ENCODE measurements around the gene RYR1.
"Not testable (repeated sequence)": the region's sequence is repeated elsewhere in the genome, so short reads cannot be mapped to it uniquely, and the experiment has no call there.

RYR1 gene

DNA sequence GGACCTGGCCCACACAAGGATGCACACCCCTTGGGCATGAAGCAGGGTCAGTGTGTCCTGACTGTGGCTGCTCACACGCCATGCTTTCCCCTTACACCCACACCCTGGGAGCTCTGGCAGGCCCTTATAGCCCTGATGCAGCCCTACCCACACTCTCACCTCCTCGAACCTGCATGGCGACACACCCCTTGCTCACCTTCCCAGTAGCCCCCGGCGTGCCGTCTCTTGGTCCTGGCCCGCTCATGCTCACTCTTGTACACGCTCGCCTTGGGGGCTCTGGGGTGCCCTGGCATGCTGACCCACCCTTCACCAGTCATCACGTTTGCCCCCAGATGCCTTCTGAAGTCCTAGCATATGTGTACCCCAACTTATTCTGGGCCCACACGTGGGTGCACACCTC, 128.2 kb downstream of the RYR1 start:
- DNase-seq (ENCODE audit: low spot score) = no peak

- no peak for DNase-seq (ENCODE audit: low spot score)
Observed at GRCh38 chr19:38562096-38562495, 128.6 kb downstream of the RYR1 start.

DNA sequence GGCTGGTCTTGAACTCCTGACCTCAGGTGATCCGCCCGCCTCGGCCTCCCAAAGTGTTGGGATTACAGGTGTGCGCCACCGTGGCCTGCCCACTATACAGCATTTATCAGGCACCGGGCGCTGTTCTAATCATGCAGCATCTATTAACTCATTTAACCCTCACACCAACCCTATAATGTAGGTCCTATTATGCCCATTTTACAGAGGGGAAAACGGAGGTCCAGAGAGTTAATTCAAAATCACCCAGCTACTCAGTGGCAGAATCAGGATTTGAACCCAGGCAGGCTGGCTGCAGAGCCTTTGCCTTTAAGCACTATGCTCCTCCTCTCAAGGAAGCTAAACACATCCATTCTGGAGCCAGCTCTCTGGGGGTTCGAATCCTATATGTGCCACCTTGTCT, 130.0 kb downstream of the RYR1 start:
- no peak for DNase-seq (ENCODE audit: low spot score)

GRCh38 chr19:38564981-38565690, 131.6 kb downstream of the RYR1 start:
- DNase-seq (ENCODE audit: low spot score) = no peak

DNA sequence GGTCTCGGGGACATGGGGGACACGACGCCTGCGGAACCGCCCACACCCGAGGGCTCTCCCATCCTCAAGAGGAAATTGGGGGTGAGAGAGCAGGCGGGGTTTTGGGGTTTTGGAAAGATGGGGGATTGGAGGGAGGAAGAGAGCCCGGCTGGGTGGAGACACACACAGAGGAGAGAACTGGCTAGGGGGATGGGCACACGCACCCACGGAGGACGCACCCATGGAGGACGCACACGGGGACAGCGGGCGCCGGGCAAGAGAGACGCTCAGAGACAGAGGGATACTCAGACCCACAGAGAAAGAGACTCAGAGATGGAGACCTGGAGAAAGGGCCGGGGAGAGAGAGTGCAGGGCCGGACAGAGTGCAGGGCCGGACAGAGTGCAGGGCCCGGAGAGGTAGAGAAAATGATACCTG, 132.2 kb downstream of the RYR1 start:
- no peak for DNase-seq (ENCODE audit: low spot score)

DNA sequence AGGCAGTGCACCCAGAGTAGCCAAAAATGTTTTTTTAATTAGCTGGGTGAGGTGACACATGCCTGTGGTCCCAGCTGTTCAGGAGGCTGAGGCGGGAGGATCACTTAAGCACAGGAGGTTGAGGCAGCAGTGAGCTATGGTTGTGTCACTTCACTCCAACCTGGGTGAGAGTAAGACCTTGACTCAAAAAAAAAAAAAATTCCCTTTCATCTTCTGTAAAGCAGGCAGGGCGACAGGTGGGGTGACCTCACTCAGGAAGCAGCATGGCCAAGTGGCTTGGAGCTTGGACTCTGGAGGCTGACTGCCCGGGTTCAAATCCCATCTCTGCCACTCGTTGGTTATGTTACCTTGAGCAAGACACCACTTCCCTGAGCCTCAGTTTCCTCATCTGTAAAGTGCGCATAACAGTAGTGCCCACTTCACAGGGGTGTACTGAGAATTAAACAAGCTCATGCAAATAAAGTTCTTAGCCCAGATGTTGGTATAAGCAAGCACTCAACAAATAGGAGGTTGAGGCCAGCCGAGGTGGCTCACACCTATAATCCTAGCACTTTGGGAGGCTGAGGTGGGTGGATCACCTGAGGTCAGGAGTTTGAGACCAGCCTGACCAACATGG, 136.0 kb downstream of the RYR1 start:
- no peak for DNase-seq (ENCODE audit: low spot score)

DNA sequence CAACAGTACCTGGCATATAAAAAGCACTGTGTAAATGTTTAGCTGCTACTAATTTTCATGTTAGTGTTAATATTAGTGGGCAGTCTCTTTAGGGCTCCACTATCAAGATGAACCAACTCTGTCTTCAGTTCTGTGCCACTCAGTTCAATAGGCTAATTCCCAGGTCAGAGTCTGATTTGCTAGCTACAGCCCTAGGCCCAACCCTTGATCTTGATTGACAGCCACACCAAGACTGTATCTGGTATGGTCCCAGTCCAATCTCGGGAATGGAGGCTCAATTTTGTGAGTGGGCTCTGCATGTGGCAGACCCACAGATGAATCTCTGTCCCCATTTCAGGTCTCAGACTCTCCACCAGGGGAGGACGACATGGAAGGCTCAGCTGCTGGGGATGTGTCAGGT, 138.2 kb downstream of the RYR1 start:
- no peak for DNase-seq (ENCODE audit: low spot score)

DNA sequence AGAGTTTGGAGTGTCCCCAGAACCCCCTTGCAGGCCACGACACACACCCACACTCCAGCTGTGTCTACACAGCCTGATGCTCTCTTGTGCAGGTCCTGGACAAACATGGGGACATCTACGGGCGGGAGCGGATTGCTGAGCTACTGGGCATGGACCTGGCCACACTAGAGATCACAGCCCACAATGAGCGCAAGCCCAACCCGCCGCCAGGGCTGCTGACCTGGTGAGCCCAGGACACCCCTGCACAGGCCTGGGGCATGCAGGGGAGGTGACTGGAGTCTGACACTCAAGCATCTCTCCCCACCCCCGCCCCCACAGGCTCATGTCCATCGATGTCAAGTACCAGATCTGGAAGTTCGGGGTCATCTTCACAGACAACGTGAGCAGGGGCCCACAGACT, 144.3 kb downstream of the RYR1 start:
- no peak for DNase-seq (ENCODE audit: low spot score)

DNA sequence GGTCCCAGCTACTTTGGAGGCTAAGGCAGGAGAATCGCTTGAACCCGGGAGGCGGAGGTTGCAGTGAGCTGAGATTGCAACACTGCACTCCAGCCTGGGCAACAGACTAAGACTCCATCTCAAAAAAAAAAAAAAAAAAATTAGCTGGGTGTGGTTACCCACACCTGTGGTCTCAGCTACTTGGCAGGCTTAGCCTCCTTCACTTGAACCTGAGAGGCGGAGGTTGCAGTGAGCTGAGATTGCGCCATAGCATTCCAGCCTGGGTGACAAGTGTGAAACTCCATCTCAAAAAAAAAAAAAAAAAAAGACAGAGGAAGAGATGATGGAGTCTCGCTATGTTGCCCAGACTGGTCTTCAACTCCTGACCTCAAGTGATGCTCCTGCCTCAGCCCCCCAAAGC, 145.8 kb downstream of the RYR1 start:
- DNase-seq (ENCODE audit: low spot score) = not testable (repeated sequence)

- DNase-seq (ENCODE audit: low spot score) = no peak
Observed at GRCh38 chr19:38580080-38580479, 146.6 kb downstream of the RYR1 start.

DNA sequence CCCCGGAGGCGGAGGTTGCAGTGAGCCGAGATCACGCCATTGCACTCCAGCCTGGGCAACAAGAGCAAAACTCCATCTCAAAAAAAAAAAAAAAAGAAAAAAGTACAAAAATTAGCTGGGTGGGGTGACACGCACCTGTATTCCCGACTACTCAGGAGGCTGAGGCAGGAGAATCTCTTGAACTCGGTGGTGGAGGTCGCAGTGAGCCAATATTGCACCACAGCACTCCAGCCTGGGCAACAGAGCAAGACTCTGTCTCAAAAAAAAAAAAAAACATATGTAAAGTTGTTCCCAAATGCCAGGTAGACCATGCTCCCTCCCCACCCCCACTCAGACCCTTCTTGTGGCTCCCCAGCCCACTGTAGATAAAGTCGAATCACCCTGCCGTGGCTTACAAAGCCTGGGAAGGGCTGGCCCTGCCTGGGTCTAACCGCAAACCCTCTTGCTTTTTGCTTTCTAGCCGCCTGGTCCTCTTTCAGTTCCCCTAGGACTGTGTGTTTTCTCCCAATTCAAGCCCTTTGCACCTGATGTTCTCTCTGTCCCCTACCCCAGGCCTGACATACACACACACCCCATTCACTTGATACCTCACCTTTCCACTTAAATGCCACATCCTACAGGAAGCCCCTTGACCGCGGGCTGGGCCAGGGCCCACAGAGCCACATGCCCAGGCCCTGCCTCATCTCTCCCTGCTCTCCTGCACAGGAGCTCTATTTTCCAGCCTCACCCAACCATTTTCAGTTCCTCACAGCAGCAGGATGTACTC, 149.9 kb downstream of the RYR1 start:
- DNase-seq (ENCODE audit: low spot score) = no peak

DNA sequence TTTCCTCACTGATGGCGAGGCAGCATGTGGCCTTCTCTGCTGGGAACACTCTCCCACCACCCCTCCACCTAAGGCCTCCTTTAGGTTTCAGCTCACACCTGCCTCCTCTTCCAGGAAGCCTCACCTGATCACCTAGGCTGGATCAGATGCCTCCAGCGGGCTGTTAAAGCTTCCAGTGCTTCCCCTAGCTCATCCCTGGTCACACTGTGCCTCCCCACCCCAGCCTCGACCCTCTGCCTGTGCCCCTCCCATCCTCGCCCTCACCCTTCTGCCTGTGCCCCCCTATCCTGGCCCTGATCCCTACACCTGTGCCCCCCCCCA, 150.5 kb downstream of the RYR1 start:
- DNase-seq (ENCODE audit: low spot score) = no peak

DNA sequence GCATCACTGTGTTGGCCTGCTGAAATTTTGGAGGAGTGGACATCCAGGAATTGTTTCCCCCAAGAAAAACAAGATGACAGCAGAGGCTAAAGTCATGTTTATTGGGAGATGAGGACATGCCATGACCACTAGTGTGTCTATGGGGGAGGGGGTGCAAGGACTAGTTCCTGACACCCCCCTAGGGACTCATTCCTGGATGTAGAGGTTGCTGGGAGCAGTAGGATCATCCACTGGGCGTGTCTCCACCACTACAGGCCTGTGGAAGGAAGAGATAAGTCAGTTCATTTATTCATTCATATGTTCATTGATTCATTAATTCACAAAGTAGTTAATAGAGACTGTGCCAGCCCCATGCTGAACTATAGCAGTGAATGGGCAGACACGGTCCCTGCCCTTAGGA, 154.1 kb downstream of the RYR1 start:
- DNase-seq (ENCODE audit: low spot score) = no peak

- no peak for DNase-seq (ENCODE audit: low spot score)
Observed at GRCh38 chr19:38588041-38588440, 154.6 kb downstream of the RYR1 start.

GRCh38 chr19:38592940-38593339, 159.4 kb downstream of the RYR1 start:
- DNase-seq (ENCODE audit: low spot score) = no peak

DNA sequence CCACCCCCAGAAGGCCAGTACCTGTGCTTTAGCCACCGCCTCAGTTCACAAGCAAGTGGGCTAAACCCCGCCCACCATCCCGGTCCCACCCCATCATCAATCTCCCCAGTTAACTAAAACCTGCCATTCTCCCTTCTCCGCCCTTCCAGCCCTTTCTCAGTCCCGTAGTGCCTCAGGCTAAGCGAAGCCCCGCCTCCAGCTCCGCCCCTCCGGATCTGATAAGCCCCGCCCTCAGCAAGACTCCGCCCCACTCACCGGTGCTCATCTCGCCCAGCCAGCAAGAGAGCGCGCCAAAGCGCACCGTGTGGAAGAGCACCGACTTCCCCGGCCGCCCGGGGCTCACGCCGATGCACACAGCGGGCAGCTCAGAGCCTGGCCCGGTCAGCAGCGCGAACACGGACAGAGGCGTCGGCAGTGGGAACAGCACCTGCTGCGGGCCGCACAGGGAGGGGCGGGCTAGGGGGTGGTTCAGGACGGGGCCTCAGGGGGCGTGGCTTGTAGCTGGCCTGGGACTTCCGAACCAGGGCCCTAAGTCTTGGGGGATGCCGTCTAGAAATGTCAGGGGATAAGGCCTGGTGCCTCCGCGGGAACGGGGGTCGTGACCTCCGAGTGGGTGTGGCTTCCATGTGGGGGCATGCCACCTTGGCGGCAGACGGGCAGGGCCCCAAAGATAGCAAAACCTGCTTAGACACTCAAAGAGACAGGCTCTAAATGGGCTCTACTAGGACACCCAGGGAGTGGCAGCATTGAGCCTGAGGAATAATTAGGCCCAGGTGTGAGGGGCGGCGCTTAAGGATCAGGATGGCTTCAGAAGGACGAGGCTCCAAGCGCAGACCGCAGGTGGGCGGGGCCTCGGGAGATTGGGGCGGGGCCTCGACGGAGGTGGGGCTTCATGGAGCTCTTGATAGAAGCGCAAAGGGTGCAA, 162.8 kb downstream of the RYR1 start:
- peak; percentile 40 for DNase-seq (ENCODE audit: low spot score)

GRCh38 chr19:38597075-38597474, 163.6 kb downstream of the RYR1 start:
- no peak for DNase-seq (ENCODE audit: low spot score)

GRCh38 chr19:38599722-38600121, 166.2 kb downstream of the RYR1 start:
- no peak for DNase-seq (ENCODE audit: low spot score)

GRCh38 chr19:38602856-38603255, 169.4 kb downstream of the RYR1 start:
- not testable (repeated sequence) for DNase-seq (ENCODE audit: low spot score)

DNA sequence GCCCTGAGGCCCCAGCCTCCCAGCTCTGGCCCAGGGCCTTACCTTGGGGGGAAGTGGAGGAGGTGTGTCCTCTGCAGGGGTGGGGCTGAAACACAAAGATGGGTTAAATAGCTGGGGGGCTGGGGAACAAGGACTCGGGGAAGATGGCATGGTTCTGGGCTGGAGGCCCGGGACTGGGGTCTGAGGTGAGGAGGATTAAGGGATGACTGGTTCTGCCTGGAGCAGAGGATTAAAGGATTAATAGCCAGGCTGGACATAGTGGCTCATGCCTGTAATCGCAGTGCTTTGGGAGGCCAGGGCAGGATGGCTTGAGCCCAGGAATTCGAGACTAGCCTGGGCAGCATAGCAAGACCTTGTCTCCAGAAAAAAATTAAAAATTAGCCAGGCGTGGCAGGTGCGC, 172.6 kb downstream of the RYR1 start:
- DNase-seq (ENCODE audit: low spot score) = no peak

- no peak for DNase-seq (ENCODE audit: low spot score)
Observed at GRCh38 chr19:38614289-38614688, 180.8 kb downstream of the RYR1 start.

GRCh38 chr19:38615007-38615581, 181.6 kb downstream of the RYR1 start:
- no peak for DNase-seq (ENCODE audit: low spot score)
